CD4-positive, alpha-beta T cell (primary cell): ENCODE measurements around the gene MSI2. TPM values are rescaled to one million over a fixed set of nuclear protein-coding genes. Genes with fewer than 3 reads are reported as not detected.

Source experiments
- ATAC-seq: fragments of 200-7000 bp; cut with Tn5 transposase; one replicate; pipeline ENCODE4 v1.10.0; 2022; ENCODE audit warnings: mild to moderate bottlenecking; ENCODE audit not compliant: poor library complexity
- CTCF ChIA-PET: fragments of 350-600 bp; sonication (Branson Sonifier 250); formaldehyde crosslinking; loops from one replicate; lab custom pipeline; 2021; ENCODE audit warnings: antibody characterized with exemption, inconsistent platforms; lab: Charles Lee
- POLR2A ChIA-PET: fragments of 350-600 bp; sonication (Branson Sonifier 250); formaldehyde crosslinking; loops from one replicate; lab custom pipeline; 2021; ENCODE audit warnings: antibody characterized with exemption, inconsistent platforms; lab: Charles Lee
- DNase-seq, 14 experiments: peaks; one replicate each; pipeline ENCODE4 v3.0.0-alpha.2; 2013 to 2020; ENCODE audit warnings: mixed read lengths in 2 of 14
- H3K27ac ChIP-seq, 2 donors: one replicate each; pipeline versions ENCODE4 v1.5.1 to v1.7.0; 2013; ENCODE audit warnings: low read length in 2 of 2, low read depth in 1 of 2, mild to moderate bottlenecking in 1 of 2
- H3K27me3 ChIP-seq, 2 experiments: 1 replicate in 1 of 2; 2 replicates in 1 of 2; pipeline versions ENCODE4 v1.6.1 to v1.7.0; 2013; ENCODE audit warnings: low read length in 2 of 2, control low read depth in 1 of 2, mild to moderate bottlenecking in 1 of 2, moderate library complexity in 1 of 2; ENCODE audit not compliant: insufficient read depth in 2 of 2, control insufficient read depth in 1 of 2
- H3K36me3 ChIP-seq: one replicate; pipeline ENCODE4 v1.6.1; 2013; ENCODE audit warnings: low read length, control low read depth; ENCODE audit not compliant: insufficient read depth
- H3K4me1 ChIP-seq: one replicate; pipeline ENCODE4 v1.6.1; 2013; ENCODE audit warnings: low read length, control low read depth; ENCODE audit not compliant: insufficient read depth
- H3K4me3 ChIP-seq: one replicate; pipeline ENCODE4 v1.5.1; 2013; ENCODE audit warnings: mild to moderate bottlenecking, low read length, moderate library complexity
- H3K9me3 ChIP-seq, 2 experiments: 1 replicate in 1 of 2; 2 replicates in 1 of 2; pipeline versions ENCODE4 v1.6.1 to v1.7.0; 2013; ENCODE audit warnings: low read length in 2 of 2, mild to moderate bottlenecking in 2 of 2, control low read depth in 1 of 2, moderate library complexity in 1 of 2; ENCODE audit not compliant: control insufficient read depth in 1 of 2, insufficient read depth in 1 of 2
- H3K27ac Mint-ChIP-seq: one replicate; pipeline ENCODE4 v1.8.0; 2020; ENCODE audit warnings: mixed read lengths
- H3K27me3 Mint-ChIP-seq: one replicate; pipeline ENCODE4 v1.8.0; 2021; ENCODE audit warnings: mixed read lengths
- H3K36me3 Mint-ChIP-seq: one replicate; pipeline ENCODE4 v1.8.0; 2021; ENCODE audit warnings: low read depth, mixed read lengths
- H3K4me1 Mint-ChIP-seq: one replicate; pipeline ENCODE4 v1.8.0; 2021; ENCODE audit warnings: low read depth, mixed read lengths
- H3K4me3 Mint-ChIP-seq: one replicate; pipeline ENCODE4 v1.8.0; 2020; ENCODE audit warnings: mild to moderate bottlenecking, mixed read lengths
- H3K9me3 Mint-ChIP-seq: one replicate; pipeline ENCODE4 v1.8.0; 2020; ENCODE audit warnings: mixed read lengths
- CTCF ChIP-seq: fragments of 200-600 bp; IDR thresholded peaks from one replicate; pipeline ENCODE4 v1.8.0; 2022; ENCODE audit warnings: antibody characterized with exemption, mild to moderate bottlenecking
- intact Hi-C, 2 experiments: fragments of 100-400 bp; cut with DNase I in 1 of 2; cut with micrococcal nuclease in 1 of 2; formaldehyde crosslinking; loops; one replicate each; pipeline versions ENCODE4 v1.15.1 to v1.9.0; 2023 to 2025; cut with DNase I, micrococcal nuclease
- total RNA-seq, 174 experiments: library from RNA in 2 of 174; stranded (reverse) in 2 of 174; gene quantifications; one replicate each; pipeline ENCODE4 v1.2.3 and lab custom pipeline; 2021 to 2026

The MSI2 gene
- total RNA-seq, 2 experiments from 2014 or later = 129 to 132 TPM

- no peaks in the 10 kb centered on the region for H3K27me3 ChIP-seq
- Mint-ChIP-seq H3K4me3 (no peak overlapping the region), H3K4me1 (peaks cover 61% of the 10 kb centered on the region), H3K27me3 (no peaks in the 10 kb centered on the region), H3K27ac (peak overlapping the region; percentile 87), H3K9me3 (no peaks in the 10 kb centered on the region), H3K36me3 (peaks cover 24% of the 10 kb centered on the region)
- H3K4me1 ChIP-seq = peaks cover 55% of the 10 kb centered on the region
- H3K27ac ChIP-seq = no peak overlapping the region
- no peak overlapping the region for H3K4me3 ChIP-seq
- ATAC-seq (no peak), DNase-seq (peak in 8 of 14 experiments; percentile 10 to 62 (median 34))
- peaks cover 12 to 19% of the 10 kb centered on the region in 2 experiments for H3K9me3 ChIP-seq
- no peaks in the 10 kb centered on the region for H3K36me3 ChIP-seq
- intact Hi-C loops = loop anchor here (1.0 to 10.0 kb wide), 6 partner anchors 72 to 633 kb away; partner anchors contain the start of gene COIL (in 1 of the 2)
- CTCF ChIA-PET = interaction anchor here (0.8 to 2.0 kb wide), 4 partner anchors 10 to 186 kb away, joined by 3 to 13 read pairs (median 4); no protein-coding TSS in a partner anchor
- TF ChIP-seq CTCF = peak; percentile 80
- POLR2A ChIA-PET = interaction anchor here (1.8 kb wide), 1 partner anchor 74 kb away, joined by 8 read pairs; no protein-coding TSS in a partner anchor
These were observed 341.5 kb downstream of the MSI2 start for GRCh38 chr17:57597531-57598453.

GRCh38 chr17:57599271-57600045, 343.1 kb downstream of the MSI2 start:
- ATAC-seq = peak; percentile 18
- Mint-ChIP-seq H3K36me3 (peaks cover 13% of the 10 kb centered on the region), H3K9me3 (no peaks in the 10 kb centered on the region), H3K4me1 (peaks cover 78% of the 10 kb centered on the region), H3K27ac (peak overlapping the region; percentile 87), H3K4me3 (peak overlapping the region; percentile 49), H3K27me3 (no peaks in the 10 kb centered on the region)
- intact Hi-C loops = loop anchor here (2.0 to 10.0 kb wide), 3 partner anchors 73 to 635 kb away; partner anchors contain the start of gene COIL (in 1 of the 2)
- no peaks in the 10 kb centered on the region for H3K36me3 ChIP-seq
- peak in 7 of 14 experiments; percentile 18 to 68 (median 59) for DNase-seq
- no peak for TF ChIP-seq CTCF
- ChIA-PET CTCF (interaction anchor here (1.4 to 1.5 kb wide), 2 partner anchors 46 to 357 kb away, joined by 3 to 4 read pairs; no protein-coding TSS in a partner anchor), POLR2A (interaction anchor here (0.8 to 1.8 kb wide), 5 partner anchors 71 to 514 kb away, joined by 3 to 8 read pairs (median 3); partner anchors contain the start of gene AKAP1)
- no peak overlapping the region for H3K4me3 ChIP-seq
- H3K27me3 ChIP-seq = no peaks in the 10 kb centered on the region
- peak overlapping the region; percentile 53 to 79 for H3K27ac ChIP-seq
- peaks cover 72% of the 10 kb centered on the region for H3K4me1 ChIP-seq
- peaks cover 6 to 11% of the 10 kb centered on the region in 2 experiments for H3K9me3 ChIP-seq

GRCh38 chr17:57600074-57600473, 343.8 kb downstream of the MSI2 start:
- Histone ChIP-seq H3K9me3 (peaks cover 5 to 6% of the 10 kb centered on the region in 2 experiments), H3K4me3 (no peak overlapping the region), H3K27me3 (no peaks in the 10 kb centered on the region), H3K4me1 (peaks cover 78% of the 10 kb centered on the region), H3K36me3 (no peaks in the 10 kb centered on the region), H3K27ac (peak overlapping the region; percentile 53 to 79)
- Mint-ChIP-seq H3K4me1 (peaks cover 84% of the 10 kb centered on the region), H3K4me3 (peak overlapping the region; percentile 49), H3K9me3 (no peaks in the 10 kb centered on the region), H3K27me3 (no peaks in the 10 kb centered on the region), H3K27ac (peak overlapping the region; percentile 87), H3K36me3 (peaks cover 6% of the 10 kb centered on the region)
- CTCF ChIA-PET = interaction anchor here (1.4 kb wide), 1 partner anchor 357 kb away, joined by 4 read pairs; no protein-coding TSS in a partner anchor
- DNase-seq (peak in 8 of 14 experiments; percentile 16 to 91 (median 46)), ATAC-seq (peak; percentile 42)
- intact Hi-C loops = no loop called here
- no peak for TF ChIP-seq CTCF
- POLR2A ChIA-PET = interaction anchor here (0.8 to 1.5 kb wide), 4 partner anchors 63 to 250 kb away, joined by 3 read pairs; no protein-coding TSS in a partner anchor
